Mammary epithelial cell (primary cell): Measurements from ENCODE around the gene RARG.

Experiments
- CTCF ChIP-seq, 2 donors: IDR thresholded peaks in 1 of 2; conservative IDR thresholded peaks in 1 of 2; 2 replicates each; pipeline ENCODE4 v1.5.1; 2011 to 2012; ENCODE audit warnings: inconsistent platforms in 2 of 2, low read length in 2 of 2, mild to moderate bottlenecking in 2 of 2, control low read depth in 1 of 2, low read depth in 1 of 2; ENCODE audit not compliant: insufficient read depth in 1 of 2; ENCODE audit errors: extremely low read depth in 1 of 2
- EZH2 ChIP-seq: IDR thresholded peaks from 2 replicates; pipeline ENCODE4 v1.6.1; 2012; ENCODE audit warnings: low read length, inconsistent platforms, borderline replicate concordance

GRCh38 chr12:53197011-53197640 lies 34.9 kb downstream of the RARG start:
- TF ChIP-seq CTCF (conservative IDR thresholded peaks at IDR 0.05 in 1 of 2, IDR thresholded peaks at IDR 0.05 in 1 of 2; ENCODE audit: extremely low read depth in 1 of 2, insufficient read depth in 1 of 2, low read depth in 1 of 2, low read length in 2 of 2), result no peak
- no peak for TF ChIP-seq EZH2
